TTC549 (cell line): Measurements from ENCODE around the gene UGT2A2.
"Not testable (repeated sequence)": the region's sequence is repeated elsewhere in the genome, so short reads cannot be mapped to it uniquely, and the experiment has no call there.

Experiments used
- FAIRE-seq: peaks from 2 replicates; lab custom pipeline; 2012; peaks lifted over from hg19 to GRCh38; lab: Jason Lieb, UNC

The UGT2A2 gene

DNA sequence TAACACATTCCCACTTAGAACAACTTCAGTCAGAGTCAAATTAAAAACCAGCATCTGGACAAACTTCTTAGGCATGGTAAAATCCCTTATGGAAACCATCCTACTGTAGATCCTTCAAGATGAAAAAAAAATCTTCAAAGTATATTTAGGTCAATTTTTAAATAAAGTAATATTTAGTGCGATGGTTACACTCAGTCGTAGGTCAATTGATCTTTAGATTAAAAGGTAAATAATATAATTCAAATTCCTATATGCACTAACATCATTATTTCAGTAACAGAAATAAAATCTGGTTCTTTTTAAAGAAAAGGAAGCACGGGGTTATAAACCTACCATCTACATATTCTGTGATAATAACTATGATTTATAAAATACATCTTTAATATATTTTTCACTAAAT lies at the start of gene UGT2A2:
Gene UGT2A2, minus strand, starts transcription at position 101 of the 400 bp plus-strand sequence. Its CDS starts 2 bp downstream, at position 99.
- no peak for FAIRE-seq

DNA sequence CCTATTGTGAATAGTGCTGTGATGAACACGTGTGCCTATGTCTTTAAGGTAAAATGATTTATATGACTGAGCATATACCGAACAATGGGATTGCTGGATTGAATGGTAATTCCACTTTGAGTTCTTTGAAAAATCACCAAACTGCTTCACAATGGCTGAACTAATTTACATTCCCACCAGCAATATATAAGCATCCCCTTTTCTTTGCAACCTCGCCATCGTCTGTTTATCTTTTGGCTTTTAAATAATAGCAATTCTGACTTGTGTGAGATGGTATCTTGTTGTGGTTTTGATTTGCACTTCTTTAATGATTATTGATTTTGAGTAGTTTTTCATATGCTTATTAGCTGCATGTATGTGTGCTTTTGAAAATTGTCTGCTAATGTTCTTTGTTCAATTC lies 45.4 kb upstream of the UGT2A2 start:
- FAIRE-seq = no peak

DNA sequence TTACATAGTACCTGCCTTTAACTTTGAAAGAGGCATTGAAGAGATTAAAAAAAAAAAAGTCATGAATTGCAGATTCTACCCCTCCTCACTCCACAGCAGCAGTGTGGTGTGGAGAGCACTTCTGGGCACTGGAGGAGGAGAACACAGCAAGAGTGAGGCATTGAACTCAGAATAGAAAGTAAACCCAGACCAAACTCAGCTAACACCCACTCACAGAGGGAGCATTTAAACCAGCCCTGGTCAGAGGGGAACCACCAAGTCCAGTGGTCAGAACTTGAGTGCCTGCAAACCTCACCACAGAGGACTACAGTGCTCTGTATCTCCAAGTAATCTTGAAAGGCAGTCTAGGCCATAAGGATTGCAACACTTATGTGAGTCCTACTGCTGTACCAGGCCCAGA lies 29.2 kb upstream of the UGT2A2 start:
- FAIRE-seq = no peak

- not testable (repeated sequence) for FAIRE-seq
Observed at GRCh38 chr4:69664009-69664408, 24.6 kb upstream of the UGT2A2 start.

DNA sequence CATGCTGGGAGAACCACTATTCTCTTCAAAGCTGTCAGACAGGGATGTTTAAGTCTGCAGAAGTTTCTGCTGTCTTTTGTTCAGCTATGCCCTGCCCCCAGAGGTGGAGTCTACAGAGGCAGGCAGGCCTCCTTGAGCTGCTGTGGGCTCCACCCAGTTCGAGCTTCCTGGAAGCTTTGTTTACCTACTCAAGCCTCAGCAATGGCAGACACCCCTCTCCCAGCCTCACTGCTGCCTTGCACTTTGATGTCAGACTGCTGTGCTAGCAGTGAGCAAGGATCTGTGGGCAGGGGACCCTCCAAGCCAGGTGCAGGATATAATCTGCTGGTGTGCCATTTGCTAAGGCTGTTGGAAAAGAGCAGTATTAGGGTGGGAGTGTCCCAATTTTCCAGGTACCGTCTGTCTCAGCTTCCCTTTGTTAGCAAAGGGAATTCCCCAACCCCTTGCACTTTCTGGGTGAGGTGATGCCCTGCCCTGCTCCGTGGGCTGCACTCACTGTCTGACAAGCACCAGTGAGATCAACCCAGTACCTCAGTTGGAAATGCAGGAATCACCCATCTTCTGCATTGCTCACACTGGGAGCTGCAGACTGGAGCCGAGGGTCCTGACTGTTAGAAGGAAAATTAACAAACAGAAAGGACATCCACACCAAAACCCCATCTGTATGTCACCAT lies 21.8 kb upstream of the UGT2A2 start:
- FAIRE-seq = not testable (repeated sequence)

- no peak for FAIRE-seq
Observed at GRCh38 chr4:69658133-69658532, 18.7 kb upstream of the UGT2A2 start.

GRCh38 chr4:69656653-69657158 lies 17.3 kb upstream of the UGT2A2 start:
- no peak for FAIRE-seq

DNA sequence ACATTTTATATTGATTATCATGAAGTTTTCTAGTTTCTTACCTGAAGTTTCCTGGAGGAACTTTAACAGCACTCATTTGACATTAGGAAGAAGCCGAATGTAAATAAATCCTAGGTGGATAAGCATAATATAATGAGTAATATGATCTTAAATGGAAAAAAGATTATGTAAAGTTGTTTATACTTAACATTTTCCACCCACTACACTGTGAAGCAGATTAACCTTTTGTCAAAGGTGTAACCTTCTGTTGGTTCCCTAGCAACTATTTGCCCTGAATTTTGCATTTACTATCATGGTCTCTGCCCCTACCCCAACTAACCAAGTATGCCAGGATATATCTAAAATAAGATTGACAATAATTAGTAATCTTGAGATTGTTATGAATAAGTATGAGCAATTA lies 13.7 kb upstream of the UGT2A2 start, which contains the start of gene UGT2A1:
Gene UGT2A1, minus strand, starts transcription at position 101 of the 400 bp plus-strand sequence. CDS start 5,603 bp downstream, outside the sequence.
- no peak for FAIRE-seq

DNA sequence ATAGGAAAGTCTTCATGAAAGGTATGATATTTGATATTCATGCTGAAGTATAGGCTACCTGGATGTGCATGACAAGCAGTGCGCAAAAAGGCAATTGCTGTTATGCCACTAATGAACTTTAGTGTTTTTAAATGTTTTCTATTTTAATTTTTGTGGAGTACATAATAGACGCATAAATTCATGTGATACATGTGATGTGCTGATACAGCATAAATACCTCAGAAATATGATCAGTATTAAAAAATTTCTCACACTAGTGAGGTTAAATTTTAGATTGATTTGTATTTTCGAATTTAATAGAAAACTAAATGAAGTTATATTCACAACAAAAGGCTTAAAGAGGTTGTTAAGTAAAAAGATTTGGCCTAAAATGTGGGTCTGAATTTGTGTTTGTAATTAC lies 11.4 kb upstream of the UGT2A2 start:
- no peak for FAIRE-seq

DNA sequence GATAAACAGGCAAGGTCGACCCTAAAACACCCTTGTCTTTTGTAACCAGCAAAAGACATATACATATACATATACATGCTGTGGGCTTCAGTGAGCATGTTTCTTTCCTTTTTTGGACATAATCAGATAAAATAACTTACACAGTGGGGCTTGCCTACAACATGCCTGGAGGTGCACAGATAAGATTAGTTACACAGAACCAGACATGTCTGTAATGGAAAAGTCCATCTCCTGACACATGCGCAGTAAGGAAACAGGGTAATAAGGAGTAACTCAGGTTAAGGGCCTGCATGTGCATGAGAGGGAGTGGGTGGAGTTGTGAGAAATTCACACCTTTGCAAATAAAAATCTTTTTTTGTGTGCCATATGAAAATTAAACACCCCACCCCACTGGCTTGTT lies 10.2 kb upstream of the UGT2A2 start:
- no peak for FAIRE-seq

DNA sequence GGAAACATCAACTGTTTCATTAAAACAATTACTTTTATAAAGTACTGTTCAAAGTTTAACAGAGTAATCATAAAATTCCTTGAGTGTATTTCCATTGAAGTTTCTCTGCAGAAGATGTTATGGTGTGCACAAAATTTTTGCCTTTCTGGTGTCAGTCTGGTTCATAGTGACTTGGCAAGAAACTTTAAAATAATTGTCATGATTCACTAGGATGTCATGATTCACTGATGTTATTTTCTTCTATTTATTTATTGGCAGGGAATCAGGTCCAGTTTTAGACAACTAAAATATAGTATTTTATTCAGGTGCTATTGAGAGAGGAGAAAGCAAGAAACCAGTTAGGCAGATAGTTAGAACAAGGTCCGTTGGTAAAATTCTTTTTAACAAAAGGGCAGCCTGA lies 9.8 kb upstream of the UGT2A2 start:
- FAIRE-seq = no peak

GRCh38 chr4:69642961-69643360 lies 3.5 kb upstream of the UGT2A2 start:
- FAIRE-seq = no peak

DNA sequence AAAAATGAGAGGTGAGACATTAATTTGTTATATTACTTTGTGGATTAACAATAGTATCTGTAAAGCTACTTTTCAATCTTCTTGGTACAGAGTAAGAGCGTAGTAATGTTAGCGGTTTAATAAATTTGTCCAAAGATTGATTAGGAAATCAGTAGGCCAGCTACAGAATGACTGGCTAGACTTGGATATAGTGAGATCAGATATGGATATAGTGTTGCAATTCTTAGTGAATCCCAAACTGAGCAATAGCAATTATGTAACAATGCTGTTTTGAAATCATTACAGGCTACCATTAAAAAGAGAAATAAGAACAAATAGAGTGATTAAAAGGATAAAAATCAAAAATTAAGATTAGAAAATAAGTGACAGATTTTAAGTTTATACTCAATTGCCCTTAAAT lies 847 bp upstream of the UGT2A2 start:
- no peak for FAIRE-seq

DNA sequence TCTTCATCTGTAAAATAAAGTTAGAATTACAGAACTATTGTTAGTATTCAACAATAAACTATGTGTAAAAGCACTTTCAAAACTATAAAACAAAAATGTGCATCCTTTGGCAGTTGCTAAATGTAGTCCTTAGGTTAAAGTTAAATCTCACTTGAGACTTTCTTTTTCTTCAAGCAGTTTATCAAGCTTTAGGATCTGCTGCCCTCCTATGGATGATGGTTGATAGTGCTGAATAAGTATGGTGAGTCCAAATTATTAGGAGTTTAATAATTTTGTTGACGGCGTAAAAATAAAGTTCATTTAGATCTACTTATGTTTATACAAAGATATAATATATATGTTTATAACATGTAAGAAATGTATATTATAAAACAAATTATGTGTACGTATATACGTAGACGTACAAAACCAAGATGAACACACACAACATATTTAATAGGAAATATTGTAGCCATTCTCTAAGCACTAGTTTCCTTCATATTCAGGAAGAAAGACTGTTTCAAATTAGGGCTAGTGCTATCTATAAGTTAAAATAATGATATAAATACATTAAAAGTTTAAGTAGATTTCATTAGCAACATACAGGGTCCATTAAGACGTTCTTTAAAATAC lies 22.3 kb downstream of the UGT2A2 start:
- FAIRE-seq = peak; percentile 68

DNA sequence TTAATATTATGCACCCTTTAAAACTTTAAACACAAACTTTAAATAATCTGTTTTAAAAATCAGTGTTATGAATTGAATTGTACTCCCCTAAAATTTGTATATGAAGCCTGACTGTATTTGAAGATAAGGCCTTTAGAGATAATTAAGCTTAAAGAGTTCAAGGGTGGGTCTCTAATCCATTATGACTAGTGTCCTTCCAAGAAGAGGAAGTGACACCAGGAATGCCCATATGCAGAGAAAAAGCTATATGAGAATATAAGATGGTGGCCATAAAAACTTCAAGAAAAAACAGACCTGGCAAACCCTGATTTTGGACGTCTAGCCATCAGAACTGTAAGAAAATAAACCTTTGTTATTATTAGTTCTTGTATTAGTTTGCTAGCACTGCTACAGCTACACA lies 29.0 kb downstream of the UGT2A2 start:
- no peak for FAIRE-seq

DNA sequence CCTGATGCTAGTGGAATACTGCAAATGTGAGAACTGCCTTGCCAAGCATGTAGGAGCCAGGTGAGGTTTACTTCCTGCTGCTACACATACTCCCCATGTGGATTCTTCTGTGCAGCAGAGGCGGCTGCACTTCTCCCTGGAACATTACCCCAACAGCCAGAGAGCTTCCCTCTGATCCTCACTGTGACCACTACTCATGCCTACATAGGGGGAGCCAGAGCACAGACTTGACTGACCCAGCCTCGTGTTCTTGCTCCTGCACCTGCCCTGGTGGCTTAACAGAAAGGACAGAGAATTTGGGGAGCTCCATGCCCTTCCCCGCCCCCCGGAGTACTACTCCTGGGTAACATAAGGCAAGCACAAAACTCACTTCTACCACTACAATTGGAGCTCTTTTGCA lies 38.4 kb downstream of the UGT2A2 start:
- FAIRE-seq = no peak

GRCh38 chr4:69600013-69600412 lies 39.4 kb downstream of the UGT2A2 start:
- no peak for FAIRE-seq

DNA sequence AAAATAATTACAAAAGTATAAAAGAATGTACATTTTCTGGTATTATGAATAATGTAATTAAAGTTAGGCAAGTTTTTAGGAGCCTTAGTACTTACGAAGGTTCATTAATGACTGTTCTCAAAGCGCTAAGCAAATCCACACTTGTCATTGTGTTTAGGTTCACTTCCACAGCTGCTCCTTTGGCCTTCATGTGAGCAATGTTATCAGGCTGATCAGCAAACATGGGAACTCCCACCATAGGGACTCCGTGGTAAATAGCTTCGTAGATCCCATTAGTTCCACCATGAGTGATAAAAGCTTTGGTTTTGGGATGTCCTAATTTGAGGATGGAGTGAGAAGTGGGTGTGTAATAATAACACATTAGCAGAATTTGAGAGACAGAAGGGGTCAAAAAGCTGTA lies 45.1 kb downstream of the UGT2A2 start:
- FAIRE-seq = no peak

- no peak for FAIRE-seq
Observed at GRCh38 chr4:69591364-69591763, 48.1 kb downstream of the UGT2A2 start.

DNA sequence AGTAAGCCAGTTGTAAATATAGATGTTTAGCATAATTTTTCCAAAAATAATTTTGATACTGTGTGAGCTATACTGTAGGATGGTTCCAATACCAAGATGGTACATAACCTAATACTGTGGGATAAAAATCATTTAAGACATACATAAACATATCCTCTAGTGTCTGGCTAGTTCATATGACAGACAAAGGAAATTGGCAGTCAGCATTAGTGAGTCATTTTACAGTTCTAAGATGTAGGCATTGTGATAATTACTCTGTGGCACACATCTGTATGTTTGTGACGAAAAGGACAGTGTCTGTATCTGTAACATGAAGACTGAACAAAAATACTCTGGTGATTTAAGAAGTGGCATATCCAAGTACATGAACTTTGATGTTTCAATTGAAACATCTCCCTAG lies 49.6 kb downstream of the UGT2A2 start:
- no peak for FAIRE-seq

GRCh38 chr4:69584135-69584534 lies 55.3 kb downstream of the UGT2A2 start:
- no peak for FAIRE-seq

- FAIRE-seq = no peak
Observed at GRCh38 chr4:69583543-69583942, 55.9 kb downstream of the UGT2A2 start.

GRCh38 chr4:69577245-69577644 lies 62.2 kb downstream of the UGT2A2 start:
- FAIRE-seq = no peak
